ENCODE data around the gene GOLGA2.

Gene GOLGA2

GRCh38 chr9:128257907-128258306 lies 17.9 kb downstream of the GOLGA2 start:
- no peak for DNase-seq (ENCODE audit: low read depth)

- no peak for DNase-seq (ENCODE audit: low read depth)
Observed at GRCh38 chr9:128257086-128257825, 18.6 kb downstream of the GOLGA2 start.

DNA sequence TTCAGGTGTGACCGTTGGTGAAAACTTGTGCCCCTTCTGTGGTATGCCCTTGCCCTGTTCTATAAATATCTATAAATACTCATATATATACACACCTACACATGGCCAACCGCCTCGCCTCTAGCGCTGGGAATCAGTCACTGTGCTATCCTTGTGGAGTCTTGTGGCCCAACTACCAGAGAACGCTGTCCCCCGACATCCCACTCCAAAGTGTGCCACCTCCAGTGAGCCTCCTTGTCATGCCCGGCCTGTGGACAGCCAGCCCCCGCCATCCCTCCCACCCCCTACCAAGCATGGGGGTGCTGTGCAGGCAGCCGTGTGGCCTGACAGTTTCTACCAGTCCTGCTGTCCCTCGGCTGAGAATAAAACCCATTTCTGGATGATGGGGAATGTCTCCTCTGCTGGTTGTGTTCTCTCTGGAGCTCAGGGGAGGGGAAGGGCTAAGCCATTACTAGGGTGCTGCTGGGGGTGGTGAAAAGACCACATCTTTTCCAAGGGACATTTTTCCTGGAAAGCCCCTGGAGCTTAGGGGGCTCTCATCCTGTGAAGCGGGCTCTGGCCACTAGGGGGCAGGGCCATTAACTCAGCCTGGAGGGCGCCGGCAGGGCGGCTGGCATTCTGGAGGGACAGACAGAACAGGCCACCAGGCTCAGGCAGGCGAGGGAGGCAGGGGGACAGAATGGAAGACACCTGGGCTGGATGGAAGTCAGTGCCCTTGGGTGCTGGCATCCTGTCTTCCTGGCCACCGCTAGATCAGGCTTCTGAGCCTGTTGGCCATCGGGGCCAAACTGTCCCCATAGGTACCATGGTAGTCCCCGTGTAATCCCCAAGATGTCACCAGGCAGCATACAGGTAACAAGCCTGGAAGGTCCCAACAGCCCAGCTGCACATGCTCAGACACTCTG lies 20.7 kb downstream of the GOLGA2 start:
- peak; percentile 30 for DNase-seq (ENCODE audit: low read depth)

DNA sequence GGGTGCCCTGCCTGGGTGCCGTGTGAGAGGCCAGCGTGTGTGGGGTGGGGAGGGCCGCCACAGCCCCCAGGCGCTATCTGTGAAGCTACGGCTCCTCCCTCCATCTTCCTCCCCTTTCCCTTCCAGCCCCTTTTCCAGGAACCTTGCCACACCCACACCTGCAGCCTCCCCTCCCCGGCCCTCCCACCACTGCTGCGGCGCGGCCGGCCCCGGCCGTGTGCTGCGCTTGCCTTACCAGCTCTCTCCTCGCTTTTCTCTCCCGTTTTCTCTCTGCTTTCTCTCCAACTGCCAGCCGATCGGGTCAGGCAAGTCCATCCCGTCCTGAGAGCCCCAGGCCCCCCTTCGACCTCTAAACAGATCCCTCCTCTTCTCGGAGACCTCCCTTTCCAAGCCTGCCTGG lies 21.4 kb downstream of the GOLGA2 start:
- DNase-seq (ENCODE audit: low read depth): no peak

- no peak for DNase-seq (ENCODE audit: low read depth)
Observed at GRCh38 chr9:128253991-128254346, 21.8 kb downstream of the GOLGA2 start.

GRCh38 chr9:128253140-128253990 lies 22.4 kb downstream of the GOLGA2 start:
- DNase-seq (ENCODE audit: low read depth): no peak

- DNase-seq (ENCODE audit: low read depth): no peak
Observed at GRCh38 chr9:128252317-128253139, 23.3 kb downstream of the GOLGA2 start.

DNA sequence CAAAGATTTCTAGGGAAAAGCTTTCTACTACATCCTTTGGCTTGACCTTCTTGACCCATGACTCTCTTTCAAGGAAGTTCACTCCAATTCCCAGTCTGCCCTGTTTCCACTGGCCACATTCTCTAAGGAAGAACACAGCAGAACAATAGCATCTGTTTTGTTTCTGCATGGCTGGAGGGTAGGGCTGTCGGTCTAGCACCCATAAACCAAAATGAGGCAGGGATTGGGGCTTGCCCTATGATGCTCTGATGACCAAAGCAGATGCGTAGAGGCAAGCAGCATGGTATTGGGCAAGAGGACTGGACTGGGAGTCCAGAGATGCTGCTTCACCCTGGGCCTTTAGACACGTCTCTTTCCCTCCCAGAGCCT lies 24.1 kb downstream of the GOLGA2 start:
- no peak for DNase-seq (ENCODE audit: low read depth)

DNA sequence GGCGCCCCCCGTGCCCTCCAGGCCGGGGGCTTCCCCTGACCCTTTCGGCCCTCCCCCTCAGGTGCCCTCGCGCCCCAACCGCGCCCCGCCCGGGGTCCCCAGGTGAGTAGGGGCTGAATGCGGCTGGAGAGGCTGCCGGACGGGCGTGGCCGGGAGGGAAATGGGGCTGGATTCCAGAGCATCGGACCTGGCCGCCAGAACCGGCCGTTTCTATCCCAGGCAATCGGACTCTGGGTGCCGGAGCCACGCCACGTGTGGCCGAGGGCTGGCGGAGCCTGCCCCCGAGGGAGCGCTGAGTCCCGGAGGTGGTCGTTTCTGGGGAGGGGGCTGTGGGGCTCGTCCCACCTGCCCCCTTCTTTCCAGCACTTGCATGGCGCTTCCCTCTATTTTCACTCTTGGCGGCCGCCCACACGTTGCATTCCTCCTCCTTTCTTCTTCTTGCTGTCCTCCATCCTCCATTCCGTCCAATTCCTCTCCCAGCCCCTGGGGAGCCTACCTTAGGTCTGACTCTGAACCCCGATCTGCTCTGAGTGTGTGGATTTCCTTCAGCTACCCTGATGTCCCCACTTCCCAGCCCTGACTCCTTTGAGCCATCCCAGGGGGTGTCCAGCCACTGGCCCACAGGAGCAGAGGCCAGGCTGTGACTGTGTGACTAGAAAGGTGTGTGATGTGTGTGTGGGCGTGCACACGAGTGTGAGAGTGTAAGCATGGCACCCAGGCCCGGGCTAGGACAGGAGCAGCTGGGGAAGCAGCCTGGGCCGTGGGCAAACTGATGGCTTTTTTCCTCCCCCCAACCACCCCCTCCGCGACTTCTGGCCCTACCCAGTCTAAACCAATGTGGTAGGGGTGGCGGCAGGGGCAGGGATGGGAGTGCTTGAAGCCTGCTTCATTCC lies 24.7 kb downstream of the GOLGA2 start:
- no peak for DNase-seq (ENCODE audit: low read depth)

GRCh38 chr9:128249908-128250838 lies 25.6 kb downstream of the GOLGA2 start:
- peak; percentile 97 for DNase-seq (ENCODE audit: low read depth)

DNA sequence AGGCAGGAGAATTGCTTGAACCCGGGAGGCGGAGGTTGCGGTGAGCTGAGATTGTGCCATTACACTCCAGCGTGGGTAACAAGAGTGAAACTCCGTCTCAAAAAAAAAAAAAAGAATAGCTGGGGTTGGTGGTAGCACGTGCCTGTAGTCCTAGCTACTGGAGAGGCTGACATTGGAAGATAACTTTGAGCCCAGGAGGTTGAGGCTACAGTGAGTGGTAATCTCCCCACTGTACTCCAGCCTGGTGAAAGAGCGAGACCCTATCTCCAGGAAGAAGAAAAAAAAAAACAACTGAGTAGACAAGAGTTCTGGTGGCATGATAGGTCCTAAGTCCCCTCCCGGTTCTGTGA lies 26.3 kb downstream of the GOLGA2 start:
- DNase-seq (ENCODE audit: low read depth): no peak

DNA sequence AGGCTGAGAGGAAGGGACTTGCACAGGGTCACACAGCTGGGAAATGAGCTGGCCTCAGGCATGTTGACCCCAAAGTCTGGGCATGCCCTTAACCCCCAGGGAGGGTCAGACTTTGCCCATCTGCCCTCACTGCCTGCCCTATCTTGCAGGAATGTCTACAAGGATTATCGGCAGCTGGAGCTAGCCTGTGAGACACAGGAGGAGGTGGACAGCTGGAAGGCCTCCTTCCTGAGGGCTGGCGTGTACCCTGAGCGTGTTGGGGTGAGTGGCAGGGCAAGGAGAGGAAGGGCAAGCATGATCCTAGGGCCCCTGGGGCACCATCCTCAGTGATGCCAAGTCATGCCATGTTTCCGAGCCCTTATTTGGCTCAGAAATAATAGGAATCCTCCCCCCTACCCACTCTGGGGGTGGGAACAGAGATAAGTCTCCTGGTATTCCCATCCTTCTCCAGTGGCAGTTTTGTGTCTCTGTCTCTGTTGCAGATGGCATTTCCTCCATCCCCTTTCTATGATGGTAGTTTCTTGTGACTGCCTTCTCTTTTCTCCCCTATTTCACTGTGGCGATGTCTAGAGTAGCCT lies 28.5 kb downstream of the GOLGA2 start:
- no peak for DNase-seq (ENCODE audit: low read depth)

DNA sequence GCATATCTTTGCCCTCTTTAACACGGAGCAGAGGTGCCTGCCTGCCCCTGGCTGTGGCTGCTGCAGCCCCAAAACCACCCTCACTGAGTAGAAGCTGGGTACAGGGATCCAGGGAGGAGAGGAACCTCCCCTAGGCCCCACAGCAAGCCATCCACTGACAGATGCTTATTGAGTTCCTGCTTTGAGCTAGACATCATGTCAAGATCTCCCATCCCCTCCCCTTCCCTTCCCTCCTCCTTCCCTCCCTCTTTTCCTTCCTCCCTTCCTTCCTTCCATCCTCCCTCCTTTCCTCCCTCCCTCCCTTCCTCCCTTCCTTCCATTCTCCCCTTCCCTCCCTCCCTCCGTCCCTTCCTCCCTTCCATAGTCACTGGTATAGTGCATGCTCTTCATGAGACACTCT lies 29.3 kb downstream of the GOLGA2 start:
- no peak for DNase-seq (ENCODE audit: low read depth)

DNA sequence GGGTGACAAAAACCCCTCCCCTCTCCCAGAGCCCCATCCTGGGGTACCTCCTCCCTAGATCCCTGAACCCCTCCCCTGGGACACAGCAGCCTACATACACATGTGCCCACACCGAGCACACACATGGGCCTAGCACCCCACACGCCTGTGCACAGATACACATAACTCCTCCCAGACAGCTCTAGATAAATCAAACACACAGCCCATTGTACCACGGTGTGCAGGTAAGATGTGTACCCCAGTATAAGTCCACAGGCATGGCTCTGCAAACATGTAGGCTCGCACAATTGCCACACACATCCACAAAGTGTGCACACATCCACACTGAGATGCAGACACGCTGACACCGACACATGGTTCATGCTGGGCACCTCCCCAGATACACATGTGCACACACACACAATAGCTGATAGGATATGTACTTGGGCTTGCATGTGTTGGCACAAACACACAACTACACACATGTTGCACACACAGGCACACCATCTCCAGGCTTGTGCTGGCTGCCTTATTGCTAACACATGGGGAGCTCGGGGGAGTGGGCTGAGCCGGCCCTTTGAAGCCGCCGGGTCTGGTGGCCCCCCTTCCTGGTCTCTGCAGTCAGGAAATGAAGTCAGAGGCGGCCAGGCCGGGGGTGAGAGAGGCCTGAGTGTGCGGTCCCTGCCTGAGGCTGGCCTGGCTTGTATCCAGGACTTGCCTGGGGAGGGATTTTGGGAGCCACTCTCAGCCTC lies 30.2 kb downstream of the GOLGA2 start:
- no peak for DNase-seq (ENCODE audit: low read depth)

DNA sequence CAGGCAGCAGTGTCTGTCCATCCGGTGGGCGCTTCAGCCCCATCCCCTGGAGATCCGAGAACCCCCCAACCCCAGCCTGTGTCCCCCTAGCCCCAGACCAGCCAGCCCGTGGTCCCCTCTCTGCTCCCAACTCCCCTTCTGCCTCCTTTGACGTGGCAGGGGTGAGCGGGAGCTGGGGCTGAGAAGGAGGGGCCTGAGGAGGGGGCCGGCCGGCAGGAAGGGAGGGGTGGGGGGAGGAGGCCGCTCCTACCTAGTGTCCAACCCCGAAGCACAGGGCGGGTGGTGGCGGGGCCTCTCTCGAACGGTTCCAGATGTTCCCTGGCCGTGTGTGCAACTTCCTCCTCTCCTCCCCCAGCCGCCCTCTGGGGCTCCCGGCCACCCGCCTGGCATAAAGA lies 31.0 kb downstream of the GOLGA2 start:
- DNase-seq (ENCODE audit: low read depth): no peak

DNA sequence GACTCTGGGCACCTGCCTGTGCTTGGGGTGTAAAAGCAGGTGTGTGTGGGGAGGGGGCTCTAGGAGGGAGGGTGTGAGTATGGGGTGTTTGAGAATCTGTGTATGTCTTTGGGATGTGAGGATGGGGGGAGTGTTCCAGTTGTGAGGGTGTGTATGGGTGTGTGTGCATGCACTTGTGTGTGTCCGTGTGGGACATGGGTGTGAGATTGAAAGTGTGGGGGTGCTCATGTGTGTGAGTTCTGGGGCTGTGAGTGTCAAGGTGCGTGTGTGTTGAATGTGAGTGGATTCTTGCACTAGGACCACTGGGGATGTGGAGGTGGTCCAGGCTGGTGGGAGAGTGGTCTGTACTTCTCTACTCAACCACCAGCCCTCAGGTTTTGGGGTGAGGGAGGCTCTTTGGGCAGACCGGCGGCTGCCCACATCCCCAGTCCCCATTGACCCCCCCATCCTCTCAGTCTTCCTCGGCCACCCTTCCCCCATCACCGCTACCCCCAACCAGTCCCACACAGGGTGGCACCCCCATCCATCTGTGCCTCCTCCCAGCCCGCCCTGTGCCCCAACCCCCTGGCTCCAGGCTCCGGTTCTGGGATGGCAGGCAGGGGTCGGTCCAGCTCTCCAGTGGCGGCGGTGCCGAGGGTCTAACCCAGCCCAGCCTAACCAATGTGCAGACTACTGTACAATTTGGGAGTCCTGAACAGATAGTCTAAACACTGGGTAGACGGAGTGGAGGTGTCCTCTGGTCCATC lies 31.5 kb downstream of the GOLGA2 start:
- DNase-seq (ENCODE audit: low read depth): no peak

GRCh38 chr9:128243215-128244018 lies 32.4 kb downstream of the GOLGA2 start:
- no peak for DNase-seq (ENCODE audit: low read depth)

All from activated T-helper 1 cell treated with Interleukin-2 at 50 U/mL for 16 hours (primary cell).